ENCODE results near the gene MFF.

Gene MFF

DNA sequence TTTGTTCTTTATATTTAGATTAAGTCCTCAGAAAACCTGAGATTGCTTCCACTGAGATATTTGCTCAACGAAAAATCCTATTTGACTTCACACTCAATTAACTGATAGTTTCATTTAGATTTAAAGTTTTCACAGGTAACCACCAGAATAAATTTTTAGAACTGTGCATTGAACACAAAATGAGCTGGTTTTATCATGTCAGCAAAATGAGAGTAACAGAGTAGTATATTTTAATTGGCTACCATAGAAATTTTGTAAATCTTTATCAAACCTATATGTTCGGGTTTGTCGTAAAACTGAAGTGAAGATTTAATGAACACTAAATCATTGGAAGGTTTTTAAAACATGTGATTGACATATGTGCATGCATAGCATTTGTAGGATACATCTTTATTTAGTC lies 32.7 kb upstream of the MFF start:
- no peak for TF ChIP-seq TEAD4 (IDR thresholded peaks at IDR 0.05)
- TF ChIP-seq, protein P1, sequence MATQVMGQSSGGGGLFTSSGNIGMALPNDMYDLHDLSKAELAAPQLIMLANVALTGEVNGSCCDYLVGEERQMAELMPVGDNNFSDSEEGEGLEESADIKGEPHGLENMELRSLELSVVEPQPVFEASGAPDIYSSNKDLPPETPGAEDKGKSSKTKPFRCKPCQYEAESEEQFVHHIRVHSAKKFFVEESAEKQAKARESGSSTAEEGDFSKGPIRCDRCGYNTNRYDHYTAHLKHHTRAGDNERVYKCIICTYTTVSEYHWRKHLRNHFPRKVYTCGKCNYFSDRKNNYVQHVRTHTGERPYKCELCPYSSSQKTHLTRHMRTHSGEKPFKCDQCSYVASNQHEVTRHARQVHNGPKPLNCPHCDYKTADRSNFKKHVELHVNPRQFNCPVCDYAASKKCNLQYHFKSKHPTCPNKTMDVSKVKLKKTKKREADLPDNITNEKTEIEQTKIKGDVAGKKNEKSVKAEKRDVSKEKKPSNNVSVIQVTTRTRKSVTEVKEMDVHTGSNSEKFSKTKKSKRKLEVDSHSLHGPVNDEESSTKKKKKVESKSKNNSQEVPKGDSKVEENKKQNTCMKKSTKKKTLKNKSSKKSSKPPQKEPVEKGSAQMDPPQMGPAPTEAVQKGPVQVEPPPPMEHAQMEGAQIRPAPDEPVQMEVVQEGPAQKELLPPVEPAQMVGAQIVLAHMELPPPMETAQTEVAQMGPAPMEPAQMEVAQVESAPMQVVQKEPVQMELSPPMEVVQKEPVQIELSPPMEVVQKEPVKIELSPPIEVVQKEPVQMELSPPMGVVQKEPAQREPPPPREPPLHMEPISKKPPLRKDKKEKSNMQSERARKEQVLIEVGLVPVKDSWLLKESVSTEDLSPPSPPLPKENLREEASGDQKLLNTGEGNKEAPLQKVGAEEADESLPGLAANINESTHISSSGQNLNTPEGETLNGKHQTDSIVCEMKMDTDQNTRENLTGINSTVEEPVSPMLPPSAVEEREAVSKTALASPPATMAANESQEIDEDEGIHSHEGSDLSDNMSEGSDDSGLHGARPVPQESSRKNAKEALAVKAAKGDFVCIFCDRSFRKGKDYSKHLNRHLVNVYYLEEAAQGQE (IDR thresholded peaks at IDR 0.05; ENCODE audit: low read depth), result no peak
- no peak for TF ChIP-seq CREB1 (IDR thresholded peaks at IDR 0.05; ENCODE audit: low read depth)
- TF ChIP-seq YY1 (IDR thresholded peaks at IDR 0.05; ENCODE audit: low read depth), result no peak
- TF ChIP-seq TAF1 (IDR thresholded peaks at IDR 0.05; ENCODE audit: low read depth), result no peak
- no peak for TF ChIP-seq ZBTB7A (IDR thresholded peaks at IDR 0.05; ENCODE audit: low read depth)
- TF ChIP-seq TCF12 (IDR thresholded peaks at IDR 0.05; ENCODE audit: low read depth), result no peak
- TF ChIP-seq NFIC (IDR thresholded peaks at IDR 0.05), result no peak
- TF ChIP-seq EP300 (IDR thresholded peaks at IDR 0.05; ENCODE audit: borderline replicate concordance), result no peak
- TF ChIP-seq, protein P2, sequence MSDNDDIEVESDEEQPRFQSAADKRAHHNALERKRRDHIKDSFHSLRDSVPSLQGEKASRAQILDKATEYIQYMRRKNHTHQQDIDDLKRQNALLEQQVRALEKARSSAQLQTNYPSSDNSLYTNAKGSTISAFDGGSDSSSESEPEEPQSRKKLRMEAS (IDR thresholded peaks at IDR 0.05), result no peak
- no peak for TF ChIP-seq FOXM1 (IDR thresholded peaks at IDR 0.05; ENCODE audit: borderline replicate concordance, low read depth)
- TF ChIP-seq RAD21 (IDR thresholded peaks at IDR 0.05; ENCODE audit: low read depth), result no peak
- TF ChIP-seq EGR1 (IDR thresholded peaks at IDR 0.05), result no peak
- no peak for TF ChIP-seq CEBPB (IDR thresholded peaks at IDR 0.05)
- TF ChIP-seq, protein P3, sequence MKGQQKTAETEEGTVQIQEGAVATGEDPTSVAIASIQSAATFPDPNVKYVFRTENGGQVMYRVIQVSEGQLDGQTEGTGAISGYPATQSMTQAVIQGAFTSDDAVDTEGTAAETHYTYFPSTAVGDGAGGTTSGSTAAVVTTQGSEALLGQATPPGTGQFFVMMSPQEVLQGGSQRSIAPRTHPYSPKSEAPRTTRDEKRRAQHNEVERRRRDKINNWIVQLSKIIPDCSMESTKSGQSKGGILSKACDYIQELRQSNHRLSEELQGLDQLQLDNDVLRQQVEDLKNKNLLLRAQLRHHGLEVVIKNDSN (IDR thresholded peaks at IDR 0.05), result no peak

DNA sequence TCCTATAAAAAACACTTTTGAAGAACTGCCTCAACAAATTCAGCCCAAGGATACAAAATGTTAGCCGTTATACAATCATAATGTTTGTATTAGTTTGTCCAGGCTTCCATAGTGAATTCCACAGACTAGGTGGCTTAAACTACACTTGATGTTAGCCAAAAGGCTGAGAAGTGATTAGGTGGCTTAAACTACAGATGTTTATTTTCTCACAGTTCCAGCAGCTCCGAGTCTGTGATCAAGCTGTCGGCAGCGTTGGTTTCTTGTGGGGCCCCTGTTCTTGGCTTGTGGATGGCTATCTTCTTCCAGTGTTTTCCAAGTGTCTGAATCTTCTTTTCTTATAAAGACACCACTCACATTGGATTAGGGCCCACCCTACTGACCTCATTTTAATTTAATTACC lies 31.5 kb upstream of the MFF start:
- TF ChIP-seq EP300 (IDR thresholded peaks at IDR 0.05; ENCODE audit: borderline replicate concordance), result no peak
- TF ChIP-seq FOXM1 (IDR thresholded peaks at IDR 0.05; ENCODE audit: borderline replicate concordance, low read depth), result no peak

GRCh38 chr2:227295806-227296205 lies 29.2 kb upstream of the MFF start:
- TF ChIP-seq RAD21 (IDR thresholded peaks at IDR 0.05; ENCODE audit: low read depth) (no peak), NFIC (IDR thresholded peaks at IDR 0.05) (no peak), TAF1 (IDR thresholded peaks at IDR 0.05; ENCODE audit: low read depth) (no peak), EGR1 (IDR thresholded peaks at IDR 0.05) (no peak), CEBPB (IDR thresholded peaks at IDR 0.05) (no peak), EP300 (IDR thresholded peaks at IDR 0.05; ENCODE audit: borderline replicate concordance) (no peak), CREB1 (IDR thresholded peaks at IDR 0.05; ENCODE audit: low read depth) (no peak), TEAD4 (IDR thresholded peaks at IDR 0.05) (no peak)
- TF ChIP-seq, protein P2 (IDR thresholded peaks at IDR 0.05), result no peak
- TF ChIP-seq, protein P3 (IDR thresholded peaks at IDR 0.05), result no peak
- TF ChIP-seq, protein P1 (IDR thresholded peaks at IDR 0.05; ENCODE audit: low read depth), result no peak

- TF ChIP-seq EGR1 (IDR thresholded peaks at IDR 0.05) (no peak), CREB1 (IDR thresholded peaks at IDR 0.05; ENCODE audit: low read depth) (no peak), CEBPB (IDR thresholded peaks at IDR 0.05) (no peak), TCF12 (IDR thresholded peaks at IDR 0.05; ENCODE audit: low read depth) (no peak), NFIC (IDR thresholded peaks at IDR 0.05) (no peak), YY1 (IDR thresholded peaks at IDR 0.05; ENCODE audit: low read depth) (no peak), TEAD4 (IDR thresholded peaks at IDR 0.05) (no peak), ZBTB7A (IDR thresholded peaks at IDR 0.05; ENCODE audit: low read depth) (no peak), FOXM1 (IDR thresholded peaks at IDR 0.05; ENCODE audit: borderline replicate concordance, low read depth) (no peak), TAF1 (IDR thresholded peaks at IDR 0.05; ENCODE audit: low read depth) (no peak), RAD21 (IDR thresholded peaks at IDR 0.05; ENCODE audit: low read depth) (no peak)
- TF ChIP-seq, protein P1 (IDR thresholded peaks at IDR 0.05; ENCODE audit: low read depth), result no peak
- TF ChIP-seq, protein P3 (IDR thresholded peaks at IDR 0.05), result no peak
Measured at GRCh38 chr2:227296671-227297405, 28.2 kb upstream of the MFF start.

Data from Ishikawa (cell line).